OCI-LY7 (cell line): Measurements from ENCODE around the gene NDUFC1. TPM values are rescaled to one million over a fixed set of nuclear protein-coding genes. Genes with fewer than 3 reads are reported as not detected.
A peak's percentile ranks its signal among the peaks of the same experiment; 100 is the strongest.

Experiments
- BruUV-seq: library from RNA; stranded (reverse); fragments of 400-500 nt; replicated peaks from 2 replicates; lab custom pipeline; 2021; lab: Mats Ljungman, UMichigan
- CTCF ChIA-PET: fragments of 300-600 bp; sonication (Branson Sonifier 250); formaldehyde crosslinking; loops from one replicate; lab custom pipeline; 2022; ENCODE audit warnings: antibody characterized with exemption; ENCODE audit not compliant: unreplicated experiment; lab: Charles Lee
- POLR2A ChIA-PET: fragments of 300-600 bp; sonication (Branson Sonifier 250); formaldehyde crosslinking; loops from one replicate; lab custom pipeline; 2022; ENCODE audit warnings: antibody characterized with exemption; lab: Charles Lee
- DNase-seq: peaks from one replicate; pipeline ENCODE4 v3.0.0-alpha.2; 2015; ENCODE audit warnings: low spot score
- H2AFZ ChIP-seq: fragments of 200-600 bp; sonication (generic), shearing (Covaris generic); 2 replicates; pipeline ENCODE4 v1.6.1; 2014; ENCODE audit warnings: mild to moderate bottlenecking, antibody characterized with exemption, low read length, moderate library complexity
- H3K27ac ChIP-seq: fragments of 200-600 bp; sonication (generic); 2 replicates; pipeline ENCODE4 v1.5.1; 2014; ENCODE audit warnings: mixed run types, low read depth, mild to moderate bottlenecking, moderate library complexity, low read length, inconsistent platforms; ENCODE audit not compliant: poor library complexity, severe bottlenecking
- H3K36me3 ChIP-seq: fragments of 200-600 bp; sonication (generic); 2 replicates; pipeline ENCODE4 v1.6.1; 2014; ENCODE audit warnings: mild to moderate bottlenecking, antibody characterized with exemption, low read length, moderate library complexity, mixed read lengths; ENCODE audit not compliant: insufficient read depth
- H3K4me1 ChIP-seq: fragments of 200-600 bp; sonication (generic); 2 replicates; pipeline ENCODE4 v1.5.1; 2014; ENCODE audit warnings: mild to moderate bottlenecking, low read length; ENCODE audit not compliant: insufficient read depth, poor library complexity, severe bottlenecking
- H3K4me2 ChIP-seq: fragments of 200-600 bp; sonication (generic); 2 replicates; pipeline ENCODE4 v1.6.1; 2014; ENCODE audit warnings: mild to moderate bottlenecking, low read length
- H3K4me3 ChIP-seq: fragments of 200-600 bp; sonication (generic); 2 replicates; pipeline ENCODE4 v1.5.1; 2014; ENCODE audit warnings: mild to moderate bottlenecking, low read depth, low read length; ENCODE audit not compliant: poor library complexity, severe bottlenecking
- H3K79me2 ChIP-seq: fragments of 200-600 bp; sonication (generic); 2 replicates; pipeline ENCODE4 v1.6.1; 2016; ENCODE audit warnings: low read depth, mild to moderate bottlenecking, low read length, moderate library complexity, mixed read lengths; ENCODE audit not compliant: insufficient read depth
- H3K9me2 ChIP-seq: fragments of 200-600 bp; sonication (generic); 2 replicates; pipeline ENCODE4 v1.6.1; 2016; ENCODE audit warnings: mild to moderate bottlenecking, low read length, mixed read lengths; ENCODE audit not compliant: insufficient read depth
- H3K9me3 ChIP-seq: fragments of 200-600 bp; sonication (generic); 2 replicates; pipeline ENCODE4 v1.6.1; 2014; ENCODE audit warnings: mild to moderate bottlenecking, mixed run types, low read length, mixed read lengths
- H4K20me1 ChIP-seq: fragments of 200-600 bp; sonication (generic); 2 replicates; pipeline ENCODE4 v1.6.1; 2014; ENCODE audit warnings: mild to moderate bottlenecking, antibody characterized with exemption, low read length, moderate library complexity, mixed read lengths; ENCODE audit not compliant: insufficient read depth
- EZH2phosphoT487 ChIP-seq: fragments of 200-600 bp; sonication (generic); IDR thresholded peaks from 2 replicates; pipeline ENCODE4 v1.6.1; 2018; ENCODE audit warnings: low read depth, borderline replicate concordance, mild to moderate bottlenecking, mixed run types, antibody characterized with exemption, low read length, moderate library complexity, mixed read lengths
- intact Hi-C: fragments of 100-400 bp; cut with micrococcal nuclease; formaldehyde crosslinking; loops from one replicate; pipeline ENCODE4 v1.10.0; 2022; ENCODE audit not compliant: unreplicated experiment
- total RNA-seq, 2 experiments: library from RNA; depleted of rRNA in 1 of 2; stranded (reverse); fragments of >200 nt in 1 of 2; shearing (Covaris generic) in 1 of 2; gene quantifications; 2 replicates each; pipeline ENCODE4 v1.2.3, GENCODE V29; 2014 to 2022
- TF ChIP-seq, protein P1 (sequence below): fragments of 200-600 bp; sonication (generic); conservative IDR thresholded peaks from 2 replicates; pipeline ENCODE4 v1.5.1; 2014; ENCODE audit warnings: mild to moderate bottlenecking, antibody characterized with exemption, low read length, moderate library complexity, mixed read lengths

Gene NDUFC1
- total RNA-seq, 2 experiments from 2014 or later: 69.2 to 82.6 TPM

DNA sequence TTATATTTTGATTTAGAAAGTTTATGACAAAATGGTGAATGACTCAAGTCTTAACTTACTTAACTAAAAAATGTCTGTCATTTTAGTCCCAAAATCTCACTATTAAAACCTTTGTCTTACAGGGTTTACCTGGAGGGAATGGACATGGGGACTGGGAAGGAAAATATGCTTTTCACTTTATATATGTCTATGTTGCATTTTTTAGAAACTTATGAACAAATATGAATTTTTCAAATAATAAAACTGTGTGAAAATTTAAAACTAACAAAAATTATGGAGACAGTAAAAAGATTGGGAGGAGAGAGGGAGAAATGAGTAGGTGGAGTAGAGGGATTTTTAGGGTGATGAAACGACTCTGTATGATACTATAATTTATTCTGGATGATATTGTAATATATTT is 28.4 kb downstream of the NDUFC1 start:
- H3K4me3 ChIP-seq: no peak overlapping the region
- ChIA-PET CTCF (no interaction called here), POLR2A (interaction anchor here (1.4 to 2.1 kb wide), 2 partner anchors 9 to 23 kb away, joined by 5 to 9 read pairs; no protein-coding TSS in a partner anchor)
- no peak overlapping the region for H2AFZ ChIP-seq
- TF ChIP-seq, protein P1, sequence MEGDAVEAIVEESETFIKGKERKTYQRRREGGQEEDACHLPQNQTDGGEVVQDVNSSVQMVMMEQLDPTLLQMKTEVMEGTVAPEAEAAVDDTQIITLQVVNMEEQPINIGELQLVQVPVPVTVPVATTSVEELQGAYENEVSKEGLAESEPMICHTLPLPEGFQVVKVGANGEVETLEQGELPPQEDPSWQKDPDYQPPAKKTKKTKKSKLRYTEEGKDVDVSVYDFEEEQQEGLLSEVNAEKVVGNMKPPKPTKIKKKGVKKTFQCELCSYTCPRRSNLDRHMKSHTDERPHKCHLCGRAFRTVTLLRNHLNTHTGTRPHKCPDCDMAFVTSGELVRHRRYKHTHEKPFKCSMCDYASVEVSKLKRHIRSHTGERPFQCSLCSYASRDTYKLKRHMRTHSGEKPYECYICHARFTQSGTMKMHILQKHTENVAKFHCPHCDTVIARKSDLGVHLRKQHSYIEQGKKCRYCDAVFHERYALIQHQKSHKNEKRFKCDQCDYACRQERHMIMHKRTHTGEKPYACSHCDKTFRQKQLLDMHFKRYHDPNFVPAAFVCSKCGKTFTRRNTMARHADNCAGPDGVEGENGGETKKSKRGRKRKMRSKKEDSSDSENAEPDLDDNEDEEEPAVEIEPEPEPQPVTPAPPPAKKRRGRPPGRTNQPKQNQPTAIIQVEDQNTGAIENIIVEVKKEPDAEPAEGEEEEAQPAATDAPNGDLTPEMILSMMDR: no peak
- no peak for TF ChIP-seq EZH2phosphoT487
- H3K9me2 ChIP-seq: no peaks in the 10 kb centered on the region
- H3K27ac ChIP-seq: no peak overlapping the region
- no peaks in the 10 kb centered on the region for H3K79me2 ChIP-seq
- H3K4me1 ChIP-seq: peaks cover 3% of the 10 kb centered on the region
- no peaks in the 10 kb centered on the region for H4K20me1 ChIP-seq
- no peaks in the 10 kb centered on the region for H3K9me3 ChIP-seq
- H3K4me2 ChIP-seq: no peak overlapping the region
- no peaks in the 10 kb centered on the region for H3K36me3 ChIP-seq
- no peak for DNase-seq
- intact Hi-C loops: no loop called here
- BruUV-seq: no TSS peak

DNA sequence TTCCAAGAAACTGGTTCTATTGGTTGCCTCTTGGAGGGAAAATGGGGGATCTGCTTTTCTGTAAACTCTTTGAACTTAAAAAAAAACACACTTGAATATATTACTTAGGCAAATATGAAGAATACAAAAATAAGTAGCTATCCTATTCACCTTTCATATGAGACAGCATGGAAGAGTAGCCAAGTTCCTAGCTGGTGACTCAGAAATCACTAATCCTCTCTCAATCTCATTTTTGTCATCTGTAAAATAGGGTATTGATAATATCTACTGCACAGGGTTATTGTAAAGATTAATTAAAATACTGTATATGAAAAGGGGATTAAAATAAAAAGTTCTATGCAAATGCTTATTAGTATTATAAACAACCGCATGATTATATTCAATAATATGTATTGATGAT is 35.0 kb downstream of the NDUFC1 start:
- H4K20me1 ChIP-seq: no peaks in the 10 kb centered on the region
- TF ChIP-seq, protein P1: no peak
- TF ChIP-seq EZH2phosphoT487: no peak
- no peaks in the 10 kb centered on the region for H3K9me2 ChIP-seq
- DNase-seq: no peak
- H3K79me2 ChIP-seq: peaks cover 7% of the 10 kb centered on the region; the same call in 1 of the 2 replicates
- no peaks in the 10 kb centered on the region for H3K36me3 ChIP-seq
- BruUV-seq: no TSS peak
- peak overlapping the region; percentile 68 for H3K4me3 ChIP-seq
- peak overlapping the region; percentile 87 for H3K4me2 ChIP-seq
- intact Hi-C loops: loop anchor here (2.0 kb wide), 1 partner anchor 34 kb away; no protein-coding TSS in a partner anchor
- H3K9me3 ChIP-seq: no peaks in the 10 kb centered on the region
- H3K27ac ChIP-seq: peak overlapping the region; percentile 78
- H2AFZ ChIP-seq: peak overlapping the region; percentile 93
- H3K4me1 ChIP-seq: peaks cover 39% of the 10 kb centered on the region
- ChIA-PET CTCF (interaction anchor here (1.0 kb wide), 1 partner anchor 29 kb away, joined by 3 read pairs; no protein-coding TSS in a partner anchor), POLR2A (interaction anchor here (1.0 to 4.1 kb wide), 9 partner anchors 11 to 35 kb away, joined by 3 to 24 read pairs (median 10); partner anchors contain the start of gene NAA15)
